Peyer's patch (tissue), 4 donors: ENCODE measurements around the gene FPR2. TPM values are rescaled to one million over a fixed set of nuclear protein-coding genes. Genes with fewer than 3 reads are reported as not detected.

Source experiments
- DNase-seq, 3 donors: peaks; one replicate each; pipeline ENCODE4 v3.0.0-alpha.2; 2017 to 2019
- H3K27ac ChIP-seq, 4 donors: fragments of 200-600 bp; sonication (generic); one replicate each; pipeline ENCODE4 v1.5.1; 2016 to 2019
- H3K27me3 ChIP-seq, 2 donors: fragments of 200-600 bp; sonication (generic); one replicate each; pipeline ENCODE4 v1.5.1; 2019
- H3K36me3 ChIP-seq, 3 donors: fragments of 200-600 bp; sonication (generic); one replicate each; pipeline ENCODE4 v1.5.1; 2016 to 2019
- H3K4me1 ChIP-seq, 4 donors: fragments of 200-600 bp; sonication (generic); one replicate each; pipeline ENCODE4 v1.5.1; 2016 to 2019
- H3K4me3 ChIP-seq, 4 donors: fragments of 200-600 bp; sonication (generic); 1 replicate in 3 of 4; 2 replicates in 1 of 4; pipeline ENCODE4 v1.5.1; 2016 to 2019; ENCODE audit warnings: mild to moderate bottlenecking in 1 of 4
- H3K9me3 ChIP-seq, 4 donors: fragments of 200-600 bp; sonication (generic); one replicate each; pipeline ENCODE4 v1.5.1; 2016 to 2019; ENCODE audit warnings: mild to moderate bottlenecking in 1 of 4
- CTCF ChIP-seq, 6 experiments: fragments of 450-650 bp in 4 of 6; fragments of 200-600 bp in 2 of 6; sonication (generic) in 1 of 6; IDR thresholded peaks; one replicate each; pipeline ENCODE4 v1.5.1; 2017 to 2019; ENCODE audit warnings: antibody characterized with exemption in 6 of 6, mild to moderate bottlenecking in 3 of 6, moderate library complexity in 1 of 6
- POLR2A ChIP-seq, 2 donors: fragments of 450-650 bp; IDR thresholded peaks; one replicate each; pipeline ENCODE4 v1.5.1; 2017; ENCODE audit warnings: antibody characterized with exemption in 2 of 2, mild to moderate bottlenecking in 2 of 2, moderate library complexity in 2 of 2
- total RNA-seq, 4 donors: library from RNA; depleted of rRNA; stranded (reverse); fragments of >200 nt; gene quantifications; one replicate each; pipeline ENCODE4 v1.1.0, GENCODE V29; 2016

The FPR2 gene
- total RNA-seq, 4 donors from 2014 or later, result 1.9 TPM; not detected in 3

DNA sequence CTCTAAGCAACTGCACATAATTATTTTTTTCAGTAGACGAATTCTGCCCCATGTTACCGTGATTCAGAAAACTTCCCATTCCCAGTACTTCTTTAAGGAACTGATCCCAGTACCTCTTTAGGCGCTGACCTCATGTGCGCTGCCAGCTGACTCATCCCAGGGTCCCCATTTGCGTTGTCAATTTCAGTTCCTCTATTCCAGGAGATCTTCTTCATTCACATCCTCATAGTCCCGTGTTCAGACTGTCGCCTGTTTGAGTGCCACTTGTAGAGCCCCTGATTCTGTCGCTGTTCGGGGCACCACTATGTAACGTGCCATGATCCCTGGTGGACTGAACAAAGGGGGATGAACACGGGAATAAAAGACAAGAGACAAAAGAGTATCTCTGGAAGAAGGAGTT lies 50.4 kb downstream of the FPR2 start:
- Histone ChIP-seq H3K36me3 (no peaks in the 10 kb centered on the region), H3K27me3 (no peaks in the 10 kb centered on the region), H3K4me1 (no peaks in the 10 kb centered on the region), H3K9me3 (no peaks in the 10 kb centered on the region), H3K4me3 (no peak overlapping the region), H3K27ac (no peak overlapping the region)
- DNase-seq, result peak in 1 of 3 donors; percentile 54
- TF ChIP-seq POLR2A (IDR thresholded peaks at IDR 0.05), result no peak
- TF ChIP-seq CTCF (IDR thresholded peaks at IDR 0.05), result no peak

GRCh38 chr19:51815043-51815442 lies 54.1 kb downstream of the FPR2 start:
- no peaks in the 10 kb centered on the region for H3K4me1 ChIP-seq
- H3K9me3 ChIP-seq, result no peaks in the 10 kb centered on the region
- H3K27ac ChIP-seq, result no peak overlapping the region
- DNase-seq, result no peak
- no peaks in the 10 kb centered on the region for H3K36me3 ChIP-seq
- no peak overlapping the region for H3K4me3 ChIP-seq
- TF ChIP-seq CTCF (IDR thresholded peaks at IDR 0.05), result no peak
- H3K27me3 ChIP-seq, result no peaks in the 10 kb centered on the region

- no peak for DNase-seq
- Histone ChIP-seq H3K36me3 (no peaks in the 10 kb centered on the region), H3K4me3 (no peak overlapping the region), H3K27me3 (no peaks in the 10 kb centered on the region), H3K9me3 (no peaks in the 10 kb centered on the region), H3K27ac (no peak overlapping the region), H3K4me1 (no peaks in the 10 kb centered on the region)
- TF ChIP-seq POLR2A (IDR thresholded peaks at IDR 0.05) (no peak), CTCF (IDR thresholded peaks at IDR 0.05) (no peak)
Measured at GRCh38 chr19:51816711-51817110, 55.7 kb downstream of the FPR2 start.

- H3K27me3 ChIP-seq, result no peaks in the 10 kb centered on the region
- H3K4me3 ChIP-seq, result no peak overlapping the region
- TF ChIP-seq CTCF (IDR thresholded peaks at IDR 0.05) (no peak), POLR2A (IDR thresholded peaks at IDR 0.05) (no peak)
Measured at GRCh38 chr19:51820011-51820410, 59.0 kb downstream of the FPR2 start.

More at GRCh38 chr19:51820011-51820410, 59.0 kb downstream of the FPR2 start:
- no peak for DNase-seq
- H3K4me1 ChIP-seq, result no peaks in the 10 kb centered on the region
- H3K36me3 ChIP-seq, result no peaks in the 10 kb centered on the region
- H3K9me3 ChIP-seq, result no peaks in the 10 kb centered on the region
- no peak overlapping the region for H3K27ac ChIP-seq

Other genes starting within 250 kb of the FPR2 start
- gene SIGLEC6, start 229.5 kb upstream of the FPR2 start, total RNA-seq, result 10 to 100 TPM in 1 of 4 donors, 1 to 10 TPM in 2, not detected in 1; 2.7 to 19.8 (median 6.8) TPM
- gene ZNF175, start 189.9 kb upstream of the FPR2 start, total RNA-seq, result 10 to 100 TPM; 11.9 to 27.2 (median 16.0) TPM
- gene SIGLEC5, start 130.8 kb upstream of the FPR2 start, total RNA-seq, result 1 to 10 TPM in 1 of 4 donors, under 1 TPM in 1, not detected in 2; 0.57 to 9.1 TPM
- gene SIGLEC14, start 114.4 kb upstream of the FPR2 start, total RNA-seq, result 10 to 100 TPM in 1 of 4 donors, under 1 TPM in 1, not detected in 2; 0.95 to 12.4 TPM
- gene SPACA6, start 67.8 kb upstream of the FPR2 start, total RNA-seq, result 10 to 100 TPM in 3 of 4 donors, 1 to 10 TPM in 1; 3.0 to 29.7 (median 11.6) TPM
- under 1 TPM in 1 of 4 donors, not detected in 3; 0.54 TPM for gene HAS1, start 37.2 kb upstream of the FPR2 start, total RNA-seq
- gene FPR1, start 9.3 kb upstream of the FPR2 start, total RNA-seq, result 1 to 10 TPM; 1.6 to 5.8 (median 2.6) TPM
- gene FPR3, start 34.0 kb downstream of the FPR2 start, total RNA-seq, result 1 to 10 TPM in 3 of 4 donors, not detected in 1; 2.3 to 3.3 (median 2.7) TPM
- 10 to 100 TPM; 10.7 to 66.8 (median 26.1) TPM for gene ZNF577, start 126.8 kb downstream of the FPR2 start, total RNA-seq
- gene ZNF649, start 143.8 kb downstream of the FPR2 start, total RNA-seq, result 10 to 100 TPM in 1 of 4 donors, 1 to 10 TPM in 3; 3.5 to 12.4 (median 9.4) TPM
- gene ZNF613, start 166.3 kb downstream of the FPR2 start, total RNA-seq, result 1 to 10 TPM; 2.4 to 9.8 (median 6.0) TPM
- 10 to 100 TPM; 10.3 to 48.7 (median 17.8) TPM for gene ZNF350, start 225.7 kb downstream of the FPR2 start, total RNA-seq
- 10 to 100 TPM in 3 of 4 donors, 1 to 10 TPM in 1; 6.5 to 14.0 (median 10.0) TPM for gene ZNF615, start 247.0 kb downstream of the FPR2 start, total RNA-seq